ENCODE results near the gene RYK. TPM values are rescaled to one million over a fixed set of nuclear protein-coding genes. Genes with fewer than 3 reads are reported as not detected.

RYK gene
- total RNA-seq, 4 donors from 2014 or later: 20.2 to 91.1 (median 61.6) TPM

GRCh38 chr3:134186391-134186790, 64.3 kb downstream of the RYK start:
- DNase-seq: no peak
- intact Hi-C loops (cut with DNase I; ENCODE audit: low total_unique reads): no loop called here

GRCh38 chr3:134180761-134181160, 69.9 kb downstream of the RYK start:
- Histone ChIP-seq H3K9me3 (no peaks in the 10 kb centered on the region), H3K4me3 (no peak overlapping the region), H3K4me1 (no peaks in the 10 kb centered on the region), H3K27ac (no peak overlapping the region), H3K36me3 (peaks cover 0 to 21% (median 8%) of the 10 kb centered on the region in 4 donors), H3K27me3 (no peaks in the 10 kb centered on the region)
- in situ Hi-C loops (cut with MboI; ENCODE audit: low pct_ligation_motif_present in 1 of 4, low pct_unique_long_range_greater_than_20kb in 1 of 4, low sequenced_read_pairs in 3 of 4): no loop called here
- intact Hi-C loops (cut with DNase I; ENCODE audit: low total_unique reads): no loop called here
- DNase-seq: no peak
- TF ChIP-seq CTCF (IDR thresholded peaks at IDR 0.05): no peak
- TF ChIP-seq EP300 (IDR thresholded peaks at IDR 0.05; ENCODE audit: low read depth): no peak
- TF ChIP-seq POLR2A (IDR thresholded peaks at IDR 0.05): no peak
- no peak for TF ChIP-seq POLR2AphosphoS5 (IDR thresholded peaks at IDR 0.05)
- 88 to 91% methylated on average over 1 of the region's 1 CpG for WGBS, 2 donors (ENCODE audit: low coverage in 1 of 2)

More at GRCh38 chr3:134186391-134186790, 64.3 kb downstream of the RYK start:
- no peak overlapping the region for H3K27ac ChIP-seq
- H3K9me3 ChIP-seq: no peaks in the 10 kb centered on the region
- in situ Hi-C loops (cut with MboI; ENCODE audit: low pct_ligation_motif_present in 1 of 4, low pct_unique_long_range_greater_than_20kb in 1 of 4, low sequenced_read_pairs in 3 of 4): no loop called here
- H3K36me3 ChIP-seq: peaks cover 0 to 20% (median 9%) of the 10 kb centered on the region in 4 donors
- 92 to 94% methylated on average over 3 of the region's 3 CpGs for whole genome bisulfite sequencing, 2 donors (ENCODE audit: low coverage in 1 of 2)
- no peak overlapping the region for H3K4me3 ChIP-seq
- no peaks in the 10 kb centered on the region for H3K27me3 ChIP-seq
- no peaks in the 10 kb centered on the region for H3K4me1 ChIP-seq
- TF ChIP-seq CTCF (IDR thresholded peaks at IDR 0.05) (no peak), POLR2A (IDR thresholded peaks at IDR 0.05) (no peak)

- no peaks in the 10 kb centered on the region for H3K9me3 ChIP-seq
- H3K4me1 ChIP-seq: no peaks in the 10 kb centered on the region
- in situ Hi-C loops (cut with MboI; ENCODE audit: low pct_ligation_motif_present in 1 of 4, low pct_unique_long_range_greater_than_20kb in 1 of 4, low sequenced_read_pairs in 3 of 4): no loop called here
- peaks cover 0 to 20% (median 8%) of the 10 kb centered on the region in 4 donors for H3K36me3 ChIP-seq
- H3K27me3 ChIP-seq: no peaks in the 10 kb centered on the region
- TF ChIP-seq CTCF (IDR thresholded peaks at IDR 0.05) (no peak), POLR2AphosphoS5 (IDR thresholded peaks at IDR 0.05) (no peak), POLR2A (IDR thresholded peaks at IDR 0.05) (no peak), EP300 (IDR thresholded peaks at IDR 0.05; ENCODE audit: low read depth) (no peak)
- DNase-seq: no peak
- intact Hi-C loops (cut with DNase I; ENCODE audit: low total_unique reads): no loop called here
- no peak overlapping the region for H3K27ac ChIP-seq
- H3K4me3 ChIP-seq: no peak overlapping the region
- 92 to 100% methylated on average over 2 of the region's 2 CpGs for WGBS, 2 donors (ENCODE audit: low coverage in 1 of 2)
These were observed 71.2 kb downstream of the RYK start for GRCh38 chr3:134179508-134179907.

GRCh38 chr3:134163096-134163495, 87.6 kb downstream of the RYK start:
- in situ Hi-C loops (cut with MboI; ENCODE audit: low pct_ligation_motif_present in 1 of 4, low pct_unique_long_range_greater_than_20kb in 1 of 4, low sequenced_read_pairs in 3 of 4) (no loop called here), intact Hi-C loops (cut with DNase I; ENCODE audit: low total_unique reads) (no loop called here)
- Histone ChIP-seq H3K9me3 (no peaks in the 10 kb centered on the region), H3K27me3 (no peaks in the 10 kb centered on the region), H3K4me1 (no peaks in the 10 kb centered on the region), H3K27ac (no peak overlapping the region), H3K36me3 (peaks cover 0 to 14% (median 6%) of the 10 kb centered on the region in 4 donors), H3K4me3 (no peak overlapping the region)
- no peak for DNase-seq
- WGBS, 2 donors (ENCODE audit: low coverage in 1 of 2): 75 to 82% methylated on average over 6 of the region's 6 CpGs
- no peak for TF ChIP-seq EP300 (IDR thresholded peaks at IDR 0.05; ENCODE audit: low read depth)
- TF ChIP-seq CTCF (IDR thresholded peaks at IDR 0.05): no peak
- no peak for TF ChIP-seq POLR2AphosphoS5 (IDR thresholded peaks at IDR 0.05)
- no peak for TF ChIP-seq POLR2A (IDR thresholded peaks at IDR 0.05)
